ENCODE data around the gene ADCK1. TPM values are rescaled to one million over a fixed set of nuclear protein-coding genes. Genes with fewer than 3 reads are reported as not detected.
"Not testable (repeated sequence)": the region's sequence is repeated elsewhere in the genome, so short reads cannot be mapped to it uniquely, and the experiment has no call there.

The ADCK1 gene
- total RNA-seq, 2 donors from 2014 or later: 5.0 to 6.2 TPM

GRCh38 chr14:77917491-77918201, 117.7 kb downstream of the ADCK1 start:
- intact Hi-C loops (cut with DNase I): no loop called here
- DNase-seq (ENCODE audit: low spot score): no peak

DNA sequence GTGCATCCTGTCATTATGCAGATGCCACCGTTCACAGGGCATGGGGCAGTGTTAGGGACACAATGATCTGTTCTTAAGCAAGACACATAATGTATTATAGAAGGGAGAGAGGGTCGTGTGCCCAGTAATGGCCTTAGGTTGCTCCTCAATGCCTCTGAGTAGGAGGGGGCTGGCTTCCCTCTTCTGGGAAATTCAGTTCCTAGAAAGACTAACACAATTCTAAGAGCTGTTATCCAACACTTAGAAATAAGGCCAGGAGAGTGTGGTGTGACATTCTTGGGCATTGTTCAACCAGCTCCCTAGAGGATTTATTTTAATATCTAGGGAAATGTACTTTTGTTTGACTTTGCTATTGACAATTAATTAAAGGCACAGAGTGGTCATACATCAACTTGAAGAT, 118.5 kb downstream of the ADCK1 start:
- intact Hi-C loops (cut with DNase I): no loop called here
- DNase-seq (ENCODE audit: low spot score): no peak

GRCh38 chr14:77920312-77920711, 120.4 kb downstream of the ADCK1 start:
- DNase-seq (ENCODE audit: low spot score): no peak
- intact Hi-C loops (cut with DNase I): no loop called here

DNA sequence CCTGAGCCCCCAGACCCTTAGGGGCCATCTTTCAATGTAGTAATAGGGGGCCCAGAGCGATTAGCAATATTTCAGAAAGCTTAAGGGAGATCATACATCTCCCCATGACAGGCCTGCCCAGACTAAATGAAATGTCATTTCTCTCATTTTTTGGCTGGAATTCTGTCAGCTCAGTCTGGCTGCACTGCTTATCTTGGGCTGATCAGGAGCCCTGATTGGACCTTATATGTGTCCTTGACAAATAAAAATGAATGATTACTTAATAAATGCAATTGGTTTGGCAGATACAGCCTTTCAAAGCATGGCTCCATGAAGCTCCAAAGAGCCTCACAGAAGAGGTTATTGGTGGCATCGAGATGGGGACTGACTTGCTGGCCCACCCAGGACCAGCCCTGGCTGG, 121.9 kb downstream of the ADCK1 start:
- no peak for DNase-seq (ENCODE audit: low spot score)
- intact Hi-C loops (cut with DNase I): no loop called here

GRCh38 chr14:77923131-77923936, 123.4 kb downstream of the ADCK1 start:
- no peak for DNase-seq (ENCODE audit: low spot score)
- intact Hi-C loops (cut with DNase I): no loop called here

GRCh38 chr14:77924141-77924948, 124.4 kb downstream of the ADCK1 start:
- no peak for DNase-seq (ENCODE audit: low spot score)
- intact Hi-C loops (cut with DNase I): no loop called here

DNA sequence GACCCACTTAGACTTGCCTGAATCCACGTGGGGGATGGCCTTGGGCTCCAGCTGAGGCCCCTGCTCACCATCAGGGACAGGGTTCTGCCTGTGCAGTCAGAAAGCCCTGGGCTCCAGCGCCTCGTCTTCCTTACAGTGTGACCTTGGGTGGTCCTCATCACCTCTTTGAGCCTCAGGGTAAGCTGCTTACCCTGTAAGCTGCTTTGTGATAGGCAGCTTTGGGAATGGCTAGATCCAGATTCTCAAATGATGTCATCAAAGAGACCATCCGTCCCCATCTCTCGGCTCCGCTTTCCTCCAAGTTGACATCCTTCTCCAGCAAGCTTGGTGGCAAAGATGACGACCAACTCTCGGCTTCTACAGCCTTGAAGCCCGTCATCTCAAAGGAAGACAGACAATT, 127.0 kb downstream of the ADCK1 start:
- intact Hi-C loops (cut with DNase I): no loop called here
- no peak for DNase-seq (ENCODE audit: low spot score)

DNA sequence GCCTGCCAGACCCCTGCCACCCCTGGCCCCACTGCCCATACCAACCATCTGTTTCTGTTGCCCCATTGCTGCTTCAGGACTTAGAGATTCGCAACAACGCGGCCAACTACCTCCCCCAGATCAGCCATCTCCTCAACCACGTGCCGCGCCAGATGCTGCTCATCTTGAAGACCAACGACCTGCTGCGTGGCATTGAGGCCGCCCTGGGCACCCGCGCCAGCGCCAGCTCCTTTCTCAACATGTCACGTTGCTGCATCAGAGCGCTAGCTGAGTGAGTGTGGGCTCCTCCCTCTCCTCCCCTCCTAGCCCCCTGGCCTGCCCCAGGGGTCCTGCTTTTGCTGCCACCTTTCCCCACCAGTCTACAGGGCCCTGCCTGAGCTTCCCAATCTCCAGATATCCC, 131.5 kb downstream of the ADCK1 start:
- intact Hi-C loops (cut with DNase I): no loop called here
- no peak for DNase-seq (ENCODE audit: low spot score)

GRCh38 chr14:77936138-77936639, 136.3 kb downstream of the ADCK1 start:
- DNase-seq (ENCODE audit: low spot score): no peak
- intact Hi-C loops (cut with DNase I): no loop called here

DNA sequence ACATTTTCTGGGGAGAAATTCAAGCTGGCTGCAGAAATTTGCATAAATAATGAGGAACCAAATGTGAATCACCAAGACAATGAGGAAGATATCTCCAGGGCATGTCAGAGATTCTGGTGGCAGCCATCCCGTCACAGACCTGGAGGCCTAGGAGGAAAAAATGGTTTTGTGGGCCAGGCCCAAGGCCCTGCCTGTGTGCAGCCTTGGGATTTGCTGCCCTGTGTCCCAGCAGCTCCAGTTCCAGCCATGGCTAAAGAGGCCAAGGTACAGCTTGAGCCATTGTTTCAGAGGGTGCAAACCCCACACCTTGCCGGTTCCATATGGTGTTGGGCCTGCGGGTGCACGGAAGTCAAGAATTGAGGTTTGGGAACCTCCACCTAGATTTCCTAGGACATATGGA, 147.5 kb downstream of the ADCK1 start:
- intact Hi-C loops (cut with DNase I): no loop called here
- no peak for DNase-seq (ENCODE audit: low spot score)

- no peak for DNase-seq (ENCODE audit: low spot score)
- intact Hi-C loops (cut with DNase I): no loop called here
Measured at GRCh38 chr14:77950371-77951063, 150.6 kb downstream of the ADCK1 start.

- DNase-seq (ENCODE audit: low spot score): no peak
- intact Hi-C loops (cut with DNase I): no loop called here
Measured at GRCh38 chr14:77955816-77956484, 156.0 kb downstream of the ADCK1 start.

DNA sequence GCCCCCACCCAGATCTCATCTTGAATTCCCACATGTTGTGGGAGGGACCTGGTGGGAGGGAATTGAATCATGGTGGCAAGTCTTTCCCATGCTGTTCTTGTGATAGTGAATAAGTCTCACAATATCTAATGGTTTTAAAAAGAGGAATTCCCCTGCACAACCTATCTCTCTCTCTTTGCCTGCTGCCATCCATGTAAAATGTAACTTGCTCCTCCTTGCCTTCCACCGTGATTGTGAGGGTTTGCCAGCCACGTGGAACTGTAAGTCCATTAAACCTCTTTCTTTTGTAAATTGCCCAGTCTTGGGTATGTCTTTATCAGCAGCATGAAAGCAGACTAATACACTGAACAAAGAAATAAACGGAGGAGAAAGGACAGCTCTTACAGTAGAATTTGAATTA, 159.8 kb downstream of the ADCK1 start:
- DNase-seq (ENCODE audit: low spot score): not testable (repeated sequence)
- intact Hi-C loops (cut with DNase I): loop anchor here in 1 of 2 donors (5.0 kb wide), 1 partner anchor 422 kb away; no protein-coding TSS in a partner anchor

GRCh38 chr14:77961847-77962580, 162.1 kb downstream of the ADCK1 start:
- intact Hi-C loops (cut with DNase I): loop anchor here in 1 of 2 donors (5.0 kb wide), 1 partner anchor 425 kb away; no protein-coding TSS in a partner anchor
- no peak for DNase-seq (ENCODE audit: low spot score)

DNA sequence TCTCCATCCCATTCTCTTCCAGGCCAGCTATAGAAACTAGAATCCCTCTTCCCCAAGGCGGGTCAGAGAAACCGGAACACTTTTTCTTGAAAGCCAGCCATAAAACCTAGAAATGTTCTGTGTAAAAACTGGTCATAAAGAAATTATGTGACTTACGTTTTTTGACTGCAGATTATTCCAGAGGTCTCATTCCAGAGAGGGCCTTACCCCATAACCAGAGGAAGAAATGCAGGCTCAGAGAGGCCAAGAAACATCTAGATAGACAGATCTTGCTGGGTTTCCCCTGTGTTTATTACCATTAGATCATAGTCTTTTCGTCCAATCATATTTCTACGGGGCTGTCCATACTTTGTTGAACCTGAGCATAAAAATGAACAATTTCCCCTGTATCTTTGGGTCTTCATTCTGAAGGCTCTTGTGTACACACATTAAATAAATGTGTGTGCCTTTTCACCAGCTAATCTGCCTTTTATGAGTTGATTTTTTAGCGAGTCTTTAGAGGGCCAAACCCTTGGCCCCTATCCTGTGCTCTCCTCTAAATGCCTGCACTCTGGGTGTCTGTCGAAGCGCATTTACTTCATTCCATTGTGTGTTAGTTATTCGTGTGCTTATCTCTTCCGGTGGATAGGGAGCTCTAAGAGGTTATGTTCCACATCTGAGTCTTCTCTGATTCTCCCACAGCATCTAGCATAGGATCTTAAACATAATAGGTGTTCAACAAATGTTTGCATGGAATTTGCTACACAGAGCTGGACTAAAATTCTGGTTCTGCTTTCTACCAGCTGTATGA, 163.0 kb downstream of the ADCK1 start:
- intact Hi-C loops (cut with DNase I): loop anchor here in 1 of 2 donors (5.0 kb wide), 1 partner anchor 426 kb away; no protein-coding TSS in a partner anchor

DNA sequence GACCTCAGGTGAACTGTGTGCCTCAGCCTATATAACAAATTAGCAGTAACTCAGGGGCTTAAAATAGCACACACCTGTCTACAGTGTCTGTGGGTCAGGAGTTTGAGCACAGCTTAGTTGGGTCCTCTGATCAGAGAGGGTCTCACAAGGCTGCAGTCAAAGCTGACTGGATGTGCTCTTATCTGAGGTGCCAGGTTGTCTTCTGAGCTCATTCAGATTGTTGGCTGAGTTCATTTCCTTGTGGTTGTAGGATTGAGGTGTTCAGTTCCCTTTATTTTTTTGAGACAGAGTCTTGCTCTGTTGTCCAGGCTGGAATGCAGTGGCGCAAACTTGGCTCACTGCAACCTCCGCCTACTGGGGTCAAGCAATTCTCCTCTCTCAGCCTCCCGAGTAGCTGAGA, 164.7 kb downstream of the ADCK1 start:
- DNase-seq (ENCODE audit: low spot score): no peak
- intact Hi-C loops (cut with DNase I): loop anchor here in 1 of 2 donors (5.0 kb wide), 1 partner anchor 427 kb away; no protein-coding TSS in a partner anchor

More for the DNA sequence above, 163.0 kb downstream of the ADCK1 start:
- DNase-seq (ENCODE audit: low spot score): no peak

GRCh38 chr14:77965050-77965449, 165.1 kb downstream of the ADCK1 start:
- no peak for DNase-seq (ENCODE audit: low spot score)
- intact Hi-C loops (cut with DNase I): no loop called here

All from posterior vena cava (tissue), 2 donors.